Caco-2 (cell line): Measurements from ENCODE around the gene TIAM1. TPM values are rescaled to one million over a fixed set of nuclear protein-coding genes. Genes with fewer than 3 reads are reported as not detected.

Experiments used
- BruUV-seq: library from RNA; stranded (reverse); fragments of 400-500 nt; replicated peaks from 2 replicates; lab custom pipeline; 2021; lab: Mats Ljungman, UMichigan
- CTCF ChIA-PET: fragments of 300-600 bp; sonication (Branson Sonifier 250); formaldehyde crosslinking; loops from one replicate; lab custom pipeline; 2022; ENCODE audit warnings: antibody characterized with exemption; lab: Charles Lee
- POLR2A ChIA-PET: fragments of 300-600 bp; sonication (Branson Sonifier 250); formaldehyde crosslinking; loops from one replicate; lab custom pipeline; 2022; ENCODE audit warnings: antibody characterized with exemption; lab: Charles Lee
- DNase-seq, 2 experiments: peaks; one replicate each; pipeline versions ENCODE4 v3.0.0 to v3.0.0-alpha.2; 2020 to 2022
- H3K27me3 ChIP-seq: replicated peaks from 2 replicates; pipeline ENCODE4 v1.6.0; 2011; ENCODE audit warnings: low read length; ENCODE audit not compliant: control insufficient read depth, insufficient read depth
- H3K36me3 ChIP-seq: 2 replicates; pipeline ENCODE4 v1.5.1; 2011; ENCODE audit warnings: low read length; ENCODE audit not compliant: control insufficient read depth, insufficient read depth
- H3K4me1 ChIP-seq: fragments of 250-450 bp; sonication (Bioruptor Pico); 2 replicates; pipeline ENCODE4 v1.5.1; 2020; ENCODE audit warnings: mild to moderate bottlenecking
- H3K4me3 ChIP-seq: 2 replicates; pipeline ENCODE4 v1.5.1; 2011; ENCODE audit warnings: low read depth, mild to moderate bottlenecking, control low read depth, low read length
- H3K9me3 ChIP-seq: fragments of 250-450 bp; sonication (Bioruptor Pico); 2 replicates; pipeline ENCODE4 v1.5.1; 2020; ENCODE audit warnings: mild to moderate bottlenecking, moderate library complexity
- H3K27ac Mint-ChIP-seq: one replicate; pipeline ENCODE4 v1.8.0; 2022; ENCODE audit warnings: mixed read lengths; ENCODE audit not compliant: unreplicated experiment
- H3K27me3 Mint-ChIP-seq: one replicate; pipeline ENCODE4 v1.8.0; 2022; ENCODE audit warnings: mixed read lengths; ENCODE audit not compliant: insufficient read depth, unreplicated experiment
- H3K36me3 Mint-ChIP-seq: one replicate; pipeline ENCODE4 v1.8.0; 2022; ENCODE audit warnings: mild to moderate bottlenecking, mixed read lengths; ENCODE audit not compliant: insufficient read depth, unreplicated experiment
- H3K4me1 Mint-ChIP-seq: one replicate; pipeline ENCODE4 v1.8.0; 2022; ENCODE audit warnings: low read depth, mixed read lengths; ENCODE audit not compliant: unreplicated experiment
- H3K4me3 Mint-ChIP-seq: one replicate; pipeline ENCODE4 v1.8.0; 2022; ENCODE audit warnings: mild to moderate bottlenecking, moderate library complexity, mixed read lengths; ENCODE audit not compliant: unreplicated experiment
- H3K9me3 Mint-ChIP-seq: one replicate; pipeline ENCODE4 v1.8.0; 2022; ENCODE audit warnings: mixed read lengths; ENCODE audit not compliant: unreplicated experiment
- CTCF ChIP-seq, 2 experiments: fragments of 200-600 bp in 1 of 2; IDR thresholded peaks; 1 replicate in 1 of 2; 2 replicates in 1 of 2; pipeline versions ENCODE4 v1.5.1 to v1.8.0; 2011 to 2022; ENCODE audit warnings: antibody characterized with exemption in 1 of 2, control low read depth in 1 of 2, inconsistent platforms in 1 of 2, low read depth in 1 of 2, low read length in 1 of 2, mild to moderate bottlenecking in 1 of 2, moderate library complexity in 1 of 2; ENCODE audit not compliant: insufficient read depth in 1 of 2, severe bottlenecking in 1 of 2, unreplicated experiment in 1 of 2
- intact Hi-C: fragments of 100-400 bp; cut with micrococcal nuclease; formaldehyde crosslinking; loops from one replicate; pipeline ENCODE4 v1.10.0; 2022; ENCODE audit not compliant: unreplicated experiment
- total RNA-seq: library from RNA; stranded (reverse); gene quantifications from 2 replicates; pipeline ENCODE4 v1.2.3, GENCODE V29; 2022

TIAM1 gene
- total RNA-seq, 1 experiment from 2014 or later = 5.2 TPM

- Histone ChIP-seq H3K36me3 (no peaks in the 10 kb centered on the region), H3K9me3 (no peaks in the 10 kb centered on the region), H3K4me3 (no peak overlapping the region), H3K27me3 (no peaks in the 10 kb centered on the region), H3K4me1 (no peaks in the 10 kb centered on the region)
- Mint-ChIP-seq H3K4me3 (no peak overlapping the region), H3K9me3 (no peaks in the 10 kb centered on the region), H3K27me3 (no peaks in the 10 kb centered on the region), H3K27ac (no peak overlapping the region), H3K4me1 (no peaks in the 10 kb centered on the region), H3K36me3 (no peaks in the 10 kb centered on the region)
- no peak for TF ChIP-seq CTCF (IDR thresholded peaks at IDR 0.05; ENCODE audit: insufficient read depth in 1 of 2, low read depth in 1 of 2, low read length in 1 of 2, severe bottlenecking in 1 of 2, unreplicated experiment in 1 of 2)
- BruUV-seq = no TSS peak
- DNase-seq = no peak
- ChIA-PET CTCF (no interaction called here), POLR2A (no interaction called here)
- intact Hi-C loops = loop anchor here (10.0 kb wide), 1 partner anchor 78 kb away; no protein-coding TSS in a partner anchor
Observed at GRCh38 chr21:31376301-31376700, 32.2 kb upstream of the TIAM1 start.

- Histone ChIP-seq H3K4me3 (no peak overlapping the region), H3K36me3 (no peaks in the 10 kb centered on the region), H3K9me3 (no peaks in the 10 kb centered on the region), H3K4me1 (no peaks in the 10 kb centered on the region), H3K27me3 (no peaks in the 10 kb centered on the region)
- no TSS peak for BruUV-seq
- no peak for TF ChIP-seq CTCF (IDR thresholded peaks at IDR 0.05; ENCODE audit: insufficient read depth in 1 of 2, low read depth in 1 of 2, low read length in 1 of 2, severe bottlenecking in 1 of 2, unreplicated experiment in 1 of 2)
- DNase-seq = no peak
- no peaks in the 10 kb centered on the region for H3K4me1 Mint-ChIP-seq
- H3K36me3 Mint-ChIP-seq = no peaks in the 10 kb centered on the region
- H3K4me3 Mint-ChIP-seq = no peak overlapping the region
- no peaks in the 10 kb centered on the region for H3K27me3 Mint-ChIP-seq
- no peak overlapping the region for H3K27ac Mint-ChIP-seq
- intact Hi-C loops = loop anchor here (10.0 kb wide), 1 partner anchor 80 kb away; no protein-coding TSS in a partner anchor
- ChIA-PET POLR2A (no interaction called here), CTCF (no interaction called here)
- no peaks in the 10 kb centered on the region for H3K9me3 Mint-ChIP-seq
Observed at GRCh38 chr21:31374395-31374794, 30.3 kb upstream of the TIAM1 start.

- no peak overlapping the region for H3K27ac Mint-ChIP-seq
- no TSS peak for BruUV-seq
- no peaks in the 10 kb centered on the region for H3K4me1 Mint-ChIP-seq
- ChIA-PET CTCF (no interaction called here), POLR2A (no interaction called here)
- no peaks in the 10 kb centered on the region for H3K36me3 ChIP-seq
- intact Hi-C loops = loop anchor here (10.0 kb wide), 1 partner anchor 82 kb away; no protein-coding TSS in a partner anchor
- H3K27me3 Mint-ChIP-seq = no peaks in the 10 kb centered on the region
- H3K9me3 Mint-ChIP-seq = no peaks in the 10 kb centered on the region
- no peaks in the 10 kb centered on the region for H3K36me3 Mint-ChIP-seq
- no peak overlapping the region for H3K4me3 Mint-ChIP-seq
- H3K27me3 ChIP-seq = no peaks in the 10 kb centered on the region
- H3K9me3 ChIP-seq = no peaks in the 10 kb centered on the region
- TF ChIP-seq CTCF (IDR thresholded peaks at IDR 0.05; ENCODE audit: insufficient read depth in 1 of 2, low read depth in 1 of 2, low read length in 1 of 2, severe bottlenecking in 1 of 2, unreplicated experiment in 1 of 2) = no peak
- H3K4me3 ChIP-seq = no peak overlapping the region
- no peak for DNase-seq
- no peaks in the 10 kb centered on the region for H3K4me1 ChIP-seq
Observed at GRCh38 chr21:31372471-31372765, 28.4 kb upstream of the TIAM1 start.
